T-helper 2 cell treated with Interferon-gamma antibody and Interleukin-4, amounts not matched to agents 5 μg/mL and 100 μg/mL, for 36 hours (primary cell): ENCODE data around the gene ALLC.
"Not testable (repeated sequence)": the region's sequence is repeated elsewhere in the genome, so short reads cannot be mapped to it uniquely, and the experiment has no call there.

Experiments used
- DNase-seq: peaks from one replicate; pipeline ENCODE4 v3.0.0; 2021; ENCODE audit warnings: low spot score
- H3K27ac Mint-ChIP-seq: one replicate; pipeline ENCODE4 v1.8.0; 2021; ENCODE audit warnings: mild to moderate bottlenecking, mixed read lengths
- H3K27me3 Mint-ChIP-seq: one replicate; pipeline ENCODE4 v1.8.0; 2021; ENCODE audit warnings: low read depth, mixed read lengths
- H3K36me3 Mint-ChIP-seq: one replicate; pipeline ENCODE4 v1.8.0; 2021; ENCODE audit warnings: low read depth, mixed read lengths
- H3K4me1 Mint-ChIP-seq: one replicate; pipeline ENCODE4 v1.8.0; 2021; ENCODE audit warnings: low read depth, mixed read lengths
- H3K4me3 Mint-ChIP-seq: one replicate; pipeline ENCODE4 v1.8.0; 2022; ENCODE audit warnings: mild to moderate bottlenecking, moderate library complexity, mixed read lengths
- H3K9me3 Mint-ChIP-seq: one replicate; pipeline ENCODE4 v1.8.0; 2021; ENCODE audit warnings: mixed read lengths

ALLC gene

GRCh38 chr2:3657881-3658280 lies at the start of gene ALLC:
Gene ALLC (plus strand): TSS chr2:3658200. CDS start chr2:3671158, 12,958 bp downstream.
- H3K36me3 Mint-ChIP-seq: no peaks in the 10 kb centered on the region
- H3K27me3 Mint-ChIP-seq: no peaks in the 10 kb centered on the region
- H3K27ac Mint-ChIP-seq: no peak within 1 kb of the TSS
- no peaks in the 10 kb centered on the region for H3K9me3 Mint-ChIP-seq
- no peak within 1 kb of the TSS for H3K4me3 Mint-ChIP-seq
- no peak for DNase-seq
- H3K4me1 Mint-ChIP-seq: no peaks in the 10 kb centered on the region

DNA sequence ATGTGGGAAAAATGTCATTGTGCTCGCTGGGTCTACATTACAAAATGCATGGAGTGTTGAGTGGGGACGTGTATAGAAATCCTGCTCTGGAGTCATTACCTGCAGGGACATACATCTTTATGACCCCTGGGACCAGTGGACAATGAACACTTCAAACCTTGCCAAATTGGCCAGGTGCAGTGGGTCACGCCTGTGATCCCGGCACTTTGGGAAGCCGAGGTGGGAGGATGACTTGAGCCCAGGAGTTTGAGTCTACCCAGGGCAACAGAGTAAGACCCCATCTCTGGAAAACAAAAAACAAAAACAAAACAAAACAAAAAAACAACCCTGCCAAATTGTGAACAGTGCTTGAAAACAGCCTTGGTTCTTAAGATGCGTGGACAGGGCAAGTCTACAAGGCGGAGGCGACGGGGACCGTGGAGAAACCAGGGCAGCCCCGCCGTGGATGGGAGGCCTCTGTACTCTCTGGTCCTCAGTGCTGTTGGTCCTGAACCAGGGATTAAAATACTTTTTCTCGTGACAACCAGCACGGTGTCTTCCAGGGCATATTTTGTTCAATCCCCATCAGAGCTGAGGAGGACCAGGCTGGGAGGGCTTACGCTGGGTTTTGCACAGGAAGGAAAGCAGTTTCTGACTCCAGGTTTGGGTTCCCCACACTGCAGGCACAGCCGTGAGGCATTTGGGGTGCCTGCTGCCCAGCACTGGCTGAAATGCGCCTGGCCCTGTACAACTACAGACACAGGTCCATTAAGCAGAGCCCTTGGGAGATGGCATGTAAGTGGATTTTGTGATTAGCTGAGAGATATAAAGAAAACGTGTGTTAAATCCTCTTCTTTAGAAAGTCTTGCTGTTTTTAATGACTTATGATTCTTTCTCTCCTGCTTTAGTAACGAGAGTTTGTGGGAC lies 49.4 kb upstream of the ALLC start:
- Mint-ChIP-seq H3K27ac (no peak overlapping the region), H3K4me1 (peaks cover 3% of the 10 kb centered on the region), H3K36me3 (no peaks in the 10 kb centered on the region), H3K4me3 (no peak overlapping the region), H3K27me3 (no peaks in the 10 kb centered on the region), H3K9me3 (no peaks in the 10 kb centered on the region)
- DNase-seq: no peak

DNA sequence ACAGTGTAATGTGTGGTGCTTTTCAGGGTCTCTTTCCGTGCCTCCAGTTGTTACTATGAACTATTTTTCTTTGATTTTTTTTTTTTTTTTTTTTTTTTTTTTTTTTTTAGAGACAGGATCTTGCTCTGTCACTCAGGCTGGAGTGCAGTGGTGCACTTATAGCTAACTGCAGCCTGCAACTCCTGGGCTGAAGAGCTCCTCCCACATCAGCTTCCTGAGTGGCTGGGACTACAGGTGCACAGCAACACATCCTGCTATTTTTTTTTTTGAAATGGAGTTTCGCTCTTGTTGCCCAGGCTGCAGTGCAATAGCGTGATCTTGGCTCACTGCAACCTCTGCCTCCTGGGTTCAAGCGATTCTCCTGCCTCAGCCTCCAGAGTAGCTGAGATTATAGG lies 48.7 kb upstream of the ALLC start:
- DNase-seq, H3K27ac Mint-ChIP-seq, H3K4me3 Mint-ChIP-seq, H3K9me3 Mint-ChIP-seq, H3K27me3 Mint-ChIP-seq, H3K4me1 Mint-ChIP-seq, H3K36me3 Mint-ChIP-seq: not testable (repeated sequence)

DNA sequence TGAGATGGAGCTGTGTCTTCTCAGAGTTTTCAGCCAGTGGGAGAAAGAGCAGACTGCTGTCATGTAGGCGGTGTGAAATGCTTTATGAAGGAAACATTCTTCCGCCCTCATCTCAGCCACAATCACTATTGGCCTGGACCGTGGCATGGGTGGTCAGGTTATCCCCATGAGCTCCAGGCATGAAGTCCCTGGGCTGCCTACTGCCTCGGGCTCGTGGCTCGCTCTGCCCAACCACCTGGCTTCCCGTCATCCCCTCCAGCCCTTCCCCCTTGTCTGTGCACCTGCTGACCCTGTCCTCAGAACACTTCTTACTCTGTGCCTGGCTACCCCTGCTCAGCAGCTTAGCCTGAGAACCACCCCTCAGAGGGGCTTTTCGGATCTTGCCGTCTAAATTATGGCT lies 47.6 kb upstream of the ALLC start:
- no peak overlapping the region for H3K27ac Mint-ChIP-seq
- H3K9me3 Mint-ChIP-seq: no peaks in the 10 kb centered on the region
- DNase-seq: no peak
- peaks cover 2% of the 10 kb centered on the region for H3K4me1 Mint-ChIP-seq
- H3K4me3 Mint-ChIP-seq: no peak overlapping the region
- H3K27me3 Mint-ChIP-seq: no peaks in the 10 kb centered on the region
- no peaks in the 10 kb centered on the region for H3K36me3 Mint-ChIP-seq

DNA sequence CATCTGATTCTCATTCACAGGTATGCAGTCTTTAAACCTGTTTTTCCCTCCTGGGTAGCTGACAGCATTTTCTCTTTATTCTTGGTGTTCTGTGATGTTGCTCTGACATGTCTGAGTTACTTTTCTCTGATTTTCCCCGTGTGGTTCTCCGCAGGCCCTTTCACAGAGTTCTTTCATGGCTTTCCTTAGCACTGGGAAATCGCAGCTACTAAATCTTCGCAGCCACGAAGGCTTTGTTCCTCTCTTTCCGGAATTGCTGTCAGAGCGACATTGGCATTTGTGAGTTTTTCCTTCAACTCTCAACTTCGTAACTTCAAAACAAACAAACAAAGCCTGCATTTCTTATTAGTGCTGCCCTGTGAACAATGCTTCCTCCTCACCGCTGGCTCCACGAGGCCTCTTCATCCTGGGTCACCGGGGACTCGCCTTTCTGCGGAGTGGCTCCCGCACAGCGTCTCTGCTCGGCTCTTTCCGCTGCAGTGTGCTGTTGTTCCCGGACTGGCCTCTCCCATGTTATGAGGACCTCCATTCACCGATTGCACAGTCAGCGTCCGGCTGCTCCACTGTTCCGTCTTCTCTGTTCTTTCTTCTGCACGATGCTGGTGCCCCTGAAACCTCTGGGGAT lies 47.0 kb upstream of the ALLC start:
- no peaks in the 10 kb centered on the region for H3K36me3 Mint-ChIP-seq
- no peak overlapping the region for H3K27ac Mint-ChIP-seq
- H3K4me1 Mint-ChIP-seq: peaks cover 2% of the 10 kb centered on the region
- DNase-seq: no peak
- H3K27me3 Mint-ChIP-seq: no peaks in the 10 kb centered on the region
- H3K4me3 Mint-ChIP-seq: no peak overlapping the region
- H3K9me3 Mint-ChIP-seq: no peaks in the 10 kb centered on the region

DNA sequence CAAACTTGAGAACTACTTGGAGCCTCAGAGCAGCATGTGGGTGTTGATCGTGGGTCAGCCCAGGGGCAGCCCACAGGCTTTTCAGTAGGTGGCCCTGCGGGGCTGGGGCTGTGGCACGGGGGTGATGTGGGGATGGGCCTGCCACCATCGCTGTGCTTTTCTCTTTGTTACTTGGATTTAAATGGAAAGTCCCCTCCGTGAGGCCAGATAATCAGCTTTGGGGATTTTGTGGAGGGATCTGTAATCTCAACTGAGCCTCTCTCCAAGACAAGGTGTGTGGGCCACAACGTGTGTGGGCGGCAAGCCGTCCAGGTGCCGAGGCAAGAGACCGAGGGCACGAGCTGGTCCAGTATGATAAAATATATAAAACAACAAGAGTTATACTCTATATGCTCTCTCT lies 46.4 kb upstream of the ALLC start:
- DNase-seq: no peak
- Mint-ChIP-seq H3K4me1 (peaks cover 2% of the 10 kb centered on the region), H3K4me3 (no peak overlapping the region), H3K27ac (no peak overlapping the region), H3K27me3 (no peaks in the 10 kb centered on the region), H3K36me3 (no peaks in the 10 kb centered on the region), H3K9me3 (no peaks in the 10 kb centered on the region)

DNA sequence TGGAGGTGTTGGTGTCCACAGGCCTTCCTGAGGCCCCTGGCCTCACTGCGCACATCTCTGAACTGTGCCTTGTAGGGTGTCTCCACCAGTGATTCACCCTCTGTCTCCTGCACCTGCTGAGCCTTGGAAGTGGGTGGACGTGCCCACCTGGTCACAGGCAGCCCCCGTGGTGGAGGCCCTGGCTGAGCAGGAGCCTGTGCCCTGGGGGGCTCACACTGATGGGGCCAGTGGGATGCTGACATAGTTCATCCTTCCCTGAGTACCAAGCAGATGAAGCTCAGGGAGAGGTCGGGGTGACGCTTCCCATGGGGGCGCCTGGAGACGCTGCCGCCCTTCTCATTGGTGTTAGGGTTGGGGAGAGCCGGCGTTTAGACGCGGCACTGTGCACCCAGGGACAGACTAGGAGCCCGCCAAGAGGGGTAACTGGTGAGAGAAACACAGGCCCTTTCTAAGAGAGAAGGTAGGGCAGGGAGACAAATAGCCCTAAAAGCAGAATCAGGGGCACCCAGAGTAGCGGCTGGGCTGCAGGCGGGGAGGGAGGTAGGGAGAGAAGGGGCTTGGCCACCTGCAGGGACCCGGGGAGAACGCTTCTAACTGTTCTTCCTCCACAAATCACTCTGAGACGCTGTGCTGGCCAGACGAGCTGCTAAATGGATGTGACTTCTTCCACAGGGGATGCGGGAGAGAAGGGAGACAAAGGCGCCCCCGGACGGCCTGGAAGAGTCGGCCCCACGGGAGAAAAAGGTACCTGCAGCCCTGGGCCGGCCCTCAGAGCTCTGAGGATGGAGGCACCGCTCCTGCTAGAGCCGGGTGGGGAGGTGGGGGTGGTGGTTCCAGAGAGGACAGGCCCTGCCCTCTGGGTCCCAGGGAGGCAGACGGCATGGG lies 45.1 kb upstream of the ALLC start:
- H3K27ac Mint-ChIP-seq: no peak overlapping the region
- no peaks in the 10 kb centered on the region for H3K36me3 Mint-ChIP-seq
- no peaks in the 10 kb centered on the region for H3K27me3 Mint-ChIP-seq
- no peak overlapping the region for H3K4me3 Mint-ChIP-seq
- peaks cover 5% of the 10 kb centered on the region for H3K9me3 Mint-ChIP-seq
- peaks cover 2% of the 10 kb centered on the region for H3K4me1 Mint-ChIP-seq
- no peak for DNase-seq

GRCh38 chr2:3613524-3613905 lies 44.5 kb upstream of the ALLC start:
- no peaks in the 10 kb centered on the region for H3K27me3 Mint-ChIP-seq
- no peak for DNase-seq
- peaks cover 2% of the 10 kb centered on the region for H3K4me1 Mint-ChIP-seq
- H3K9me3 Mint-ChIP-seq: peaks cover 5% of the 10 kb centered on the region
- H3K27ac Mint-ChIP-seq: no peak overlapping the region
- no peak overlapping the region for H3K4me3 Mint-ChIP-seq
- no peaks in the 10 kb centered on the region for H3K36me3 Mint-ChIP-seq

- not testable (repeated sequence) for H3K4me1 Mint-ChIP-seq, H3K27ac Mint-ChIP-seq, H3K9me3 Mint-ChIP-seq, H3K27me3 Mint-ChIP-seq, H3K36me3 Mint-ChIP-seq, DNase-seq, H3K4me3 Mint-ChIP-seq
Observed at GRCh38 chr2:3614743-3615142, 43.3 kb upstream of the ALLC start.

GRCh38 chr2:3615541-3616200 lies 42.3 kb upstream of the ALLC start:
- not testable (repeated sequence) for H3K4me1 Mint-ChIP-seq, H3K36me3 Mint-ChIP-seq, H3K27ac Mint-ChIP-seq, H3K27me3 Mint-ChIP-seq, DNase-seq, H3K4me3 Mint-ChIP-seq, H3K9me3 Mint-ChIP-seq

DNA sequence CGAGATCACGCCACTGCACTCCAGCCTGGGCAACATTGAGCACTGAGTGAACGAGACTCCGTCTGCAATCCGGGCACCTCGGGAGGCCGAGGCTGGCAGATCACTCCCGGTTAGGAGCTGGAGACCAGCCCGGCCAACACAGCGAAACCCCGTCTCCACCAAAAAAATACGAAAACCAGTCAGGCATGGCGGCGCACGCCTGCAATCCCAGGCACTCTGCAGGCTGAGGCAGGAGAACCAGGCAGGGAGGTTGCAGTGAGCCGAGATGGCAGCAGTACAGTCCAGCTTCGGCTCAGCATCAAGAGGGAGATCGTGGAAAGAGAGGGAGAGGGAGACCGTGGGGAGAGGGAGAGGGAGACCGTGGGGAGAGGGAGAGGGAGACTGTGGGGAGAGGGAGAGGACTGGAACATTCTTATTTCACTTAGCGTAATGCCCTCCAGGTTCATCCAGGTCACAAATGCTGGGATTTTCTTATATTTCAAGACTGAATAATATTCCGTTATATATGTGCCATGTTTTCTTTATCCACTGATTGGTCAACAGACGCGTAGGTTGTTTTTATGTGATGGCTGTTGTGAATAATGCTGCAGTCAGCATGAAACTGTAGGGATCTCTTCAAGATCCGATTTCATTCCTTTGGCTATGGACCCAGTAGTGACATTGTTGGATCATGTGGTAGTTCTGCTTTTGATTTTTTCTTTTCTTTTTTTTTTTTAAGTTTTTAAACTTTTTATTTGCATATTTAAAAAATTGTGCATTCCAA lies 41.4 kb upstream of the ALLC start:
- DNase-seq, H3K27ac Mint-ChIP-seq, H3K4me1 Mint-ChIP-seq, H3K9me3 Mint-ChIP-seq, H3K36me3 Mint-ChIP-seq, H3K27me3 Mint-ChIP-seq, H3K4me3 Mint-ChIP-seq: not testable (repeated sequence)

GRCh38 chr2:3617198-3617890 lies 40.7 kb upstream of the ALLC start:
- Mint-ChIP-seq H3K4me3 (no peak overlapping the region), H3K9me3 (peaks cover 5% of the 10 kb centered on the region), H3K36me3 (no peaks in the 10 kb centered on the region), H3K27me3 (peaks cover 4% of the 10 kb centered on the region), H3K4me1 (no peaks in the 10 kb centered on the region), H3K27ac (no peak overlapping the region)
- no peak for DNase-seq

- DNase-seq: no peak
- peaks cover 5% of the 10 kb centered on the region for H3K9me3 Mint-ChIP-seq
- peaks cover 6% of the 10 kb centered on the region for H3K27me3 Mint-ChIP-seq
- no peak overlapping the region for H3K27ac Mint-ChIP-seq
- no peak overlapping the region for H3K4me3 Mint-ChIP-seq
- H3K36me3 Mint-ChIP-seq: no peaks in the 10 kb centered on the region
- H3K4me1 Mint-ChIP-seq: no peaks in the 10 kb centered on the region
Observed at GRCh38 chr2:3618367-3618766, 39.6 kb upstream of the ALLC start.
